ENCODE data around the gene DDX6.

DNA sequence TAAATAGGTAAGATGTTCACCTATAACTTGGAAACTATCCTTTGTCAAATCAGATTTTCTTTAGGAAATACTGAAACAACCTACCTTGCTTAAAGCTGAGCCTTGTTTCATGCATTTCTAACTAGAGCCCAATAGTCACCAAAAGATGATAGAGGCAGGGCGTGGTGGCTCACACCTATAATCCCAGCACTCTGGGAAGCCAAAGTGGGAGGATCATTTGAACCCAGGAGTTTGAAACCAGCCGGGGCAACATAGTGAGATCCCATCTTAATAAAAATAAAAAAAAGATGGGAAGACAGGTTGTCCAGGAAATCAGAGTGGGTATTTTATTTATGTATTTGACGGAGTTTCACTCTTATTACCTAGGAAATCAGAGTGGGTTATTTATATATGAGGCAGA is 38.3 kb downstream of the DDX6 start:
- no peak for TF ChIP-seq EZH2 (IDR thresholded peaks at IDR 0.05; ENCODE audit: insufficient read depth, poor library complexity, severe bottlenecking)
- TF ChIP-seq EZH2phosphoT487 (IDR thresholded peaks at IDR 0.05; ENCODE audit: insufficient read depth, low read depth): no peak

All from GM23248 (cell line).